ENCODE results near the gene PRKCA.

DNA sequence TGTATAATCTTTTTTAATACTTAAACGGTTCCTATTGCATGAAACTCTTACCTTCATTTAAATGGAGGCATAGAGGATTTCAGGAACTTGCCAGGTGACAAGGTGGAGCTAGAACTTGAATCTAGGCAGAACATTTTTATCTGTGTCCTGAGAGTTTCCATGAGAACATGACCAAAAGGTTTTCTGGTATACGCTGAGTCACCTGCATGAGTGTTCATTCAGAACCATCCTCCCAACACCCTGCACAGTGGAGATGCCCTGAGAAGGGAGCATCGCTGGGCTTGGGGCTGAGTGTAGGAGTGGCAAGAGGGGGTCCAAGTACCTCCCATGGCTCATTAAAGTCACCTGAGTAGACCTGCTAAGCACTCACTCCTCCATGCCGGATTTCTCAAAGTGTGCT, 362.8 kb downstream of the PRKCA start:
- no peak for TF ChIP-seq EP300 (IDR thresholded peaks at IDR 0.05)
- TF ChIP-seq CTCF (IDR thresholded peaks at IDR 0.05), result no peak
- TF ChIP-seq POLR2AphosphoS5 (IDR thresholded peaks at IDR 0.05), result no peak

Measured in suprapubic skin (tissue), 4 donors.